CD4-positive, alpha-beta memory T cell (primary cell): ENCODE results near the gene SEL1L3. TPM values are rescaled to one million over a fixed set of nuclear protein-coding genes. Genes with fewer than 3 reads are reported as not detected.

Source experiments
- CTCF ChIA-PET: fragments of 350-600 bp; sonication (Branson Sonifier 250); formaldehyde crosslinking; loops from one replicate; lab custom pipeline; 2021; ENCODE audit warnings: inconsistent platforms; ENCODE audit not compliant: partially characterized antibody; lab: Charles Lee
- POLR2A ChIA-PET: fragments of 350-600 bp; sonication (Branson Sonifier 250); formaldehyde crosslinking; loops from one replicate; lab custom pipeline; 2021; ENCODE audit not compliant: partially characterized antibody; lab: Charles Lee
- DNase-seq, 5 donors: peaks; one replicate each; pipeline versions ENCODE4 v3.0.0 to v3.0.0-alpha.2; 2020 to 2022; ENCODE audit warnings: mixed read lengths in 1 of 5
- H3K27ac ChIP-seq: one replicate; pipeline ENCODE4 v1.7.0; 2013; ENCODE audit warnings: low read depth, low read length
- H3K27me3 ChIP-seq: 2 replicates; pipeline ENCODE4 v1.7.0; 2013; ENCODE audit warnings: mild to moderate bottlenecking, low read length, moderate library complexity; ENCODE audit not compliant: insufficient read depth
- H3K36me3 ChIP-seq: 2 replicates; pipeline ENCODE4 v1.7.0; 2013; ENCODE audit warnings: mild to moderate bottlenecking, low read length, moderate library complexity; ENCODE audit not compliant: insufficient read depth
- H3K4me1 ChIP-seq: 2 replicates; pipeline ENCODE4 v1.7.0; 2013; ENCODE audit warnings: mild to moderate bottlenecking, low read length, moderate library complexity; ENCODE audit not compliant: insufficient read depth
- H3K4me3 ChIP-seq, 2 donors: one replicate each; pipeline ENCODE4 v1.7.0; 2013; ENCODE audit warnings: low read length in 2 of 2, mild to moderate bottlenecking in 1 of 2
- H3K9me3 ChIP-seq, 2 donors: one replicate each; pipeline ENCODE4 v1.7.0; 2013; ENCODE audit warnings: low read length in 2 of 2, control low read depth in 1 of 2; ENCODE audit not compliant: control insufficient read depth in 1 of 2
- H3K27ac Mint-ChIP-seq, 7 donors: one replicate each; pipeline ENCODE4 v1.8.0; 2020 to 2021; ENCODE audit warnings: mixed read lengths in 7 of 7, mild to moderate bottlenecking in 6 of 7, inconsistent platforms in 3 of 7, moderate library complexity in 3 of 7
- H3K27me3 Mint-ChIP-seq, 2 donors: one replicate each; pipeline ENCODE4 v1.8.0; 2020 to 2021; ENCODE audit warnings: mixed read lengths in 2 of 2
- H3K36me3 Mint-ChIP-seq, 2 donors: one replicate each; pipeline ENCODE4 v1.8.0; 2020 to 2021; ENCODE audit warnings: mixed read lengths in 2 of 2, inconsistent platforms in 1 of 2, mild to moderate bottlenecking in 1 of 2
- H3K4me1 Mint-ChIP-seq, 4 donors: one replicate each; pipeline ENCODE4 v1.8.0; 2020 to 2021; ENCODE audit warnings: mixed read lengths in 4 of 4, mild to moderate bottlenecking in 1 of 4
- H3K4me3 Mint-ChIP-seq, 8 donors: one replicate each; pipeline ENCODE4 v1.8.0; 2020 to 2021; ENCODE audit warnings: mixed read lengths in 8 of 8, mild to moderate bottlenecking in 7 of 8, moderate library complexity in 6 of 8, inconsistent platforms in 3 of 8
- H3K9me3 Mint-ChIP-seq, 8 donors: one replicate each; pipeline ENCODE4 v1.8.0; 2020 to 2021; ENCODE audit warnings: mixed read lengths in 8 of 8, mild to moderate bottlenecking in 5 of 8, inconsistent platforms in 3 of 8, moderate library complexity in 1 of 8
- intact Hi-C: fragments of 100-400 bp; cut with micrococcal nuclease; formaldehyde crosslinking; loops from one replicate; pipeline ENCODE4 v1.15.1; 2023
- polyA plus RNA-seq, 2 donors: library from polyadenylated mRNA; unstranded; fragments of 300-500 nt; fragmentation: Illumina TruSeq; gene quantifications; one replicate each; pipeline ENCODE4 v1.2.3, GENCODE V29; 2021
- total RNA-seq, 2 experiments: library from RNA; stranded (reverse); gene quantifications; one replicate each; pipeline ENCODE4 v1.2.3, GENCODE V29; 2021

The SEL1L3 gene
- total and polyA plus RNA-seq, 4 experiments from 2014 or later, result 61.3 to 68.8 (median 62.9) TPM

- H3K4me1 ChIP-seq, result no peaks in the 10 kb centered on the region
- H3K27me3 ChIP-seq, result no peaks in the 10 kb centered on the region
- intact Hi-C loops, result no loop called here
- Mint-ChIP-seq H3K27me3 (peaks cover 0 to 1% of the 10 kb centered on the region in 2 donors), H3K27ac (no peak overlapping the region), H3K4me1 (no peaks in the 10 kb centered on the region), H3K36me3 (peaks cover 0 to 7% of the 10 kb centered on the region in 2 donors), H3K4me3 (no peak overlapping the region), H3K9me3 (peaks cover 0 to 3% (median 0%) of the 10 kb centered on the region in 8 donors)
- no peak overlapping the region for H3K4me3 ChIP-seq
- H3K36me3 ChIP-seq, result no peaks in the 10 kb centered on the region
- H3K9me3 ChIP-seq, result no peaks in the 10 kb centered on the region
- POLR2A ChIA-PET, result no interaction called here
- no peak overlapping the region for H3K27ac ChIP-seq
- DNase-seq, result no peak
- CTCF ChIA-PET, result no interaction called here
Measured at GRCh38 chr4:25903900-25904747, 41.3 kb upstream of the SEL1L3 start.

DNA sequence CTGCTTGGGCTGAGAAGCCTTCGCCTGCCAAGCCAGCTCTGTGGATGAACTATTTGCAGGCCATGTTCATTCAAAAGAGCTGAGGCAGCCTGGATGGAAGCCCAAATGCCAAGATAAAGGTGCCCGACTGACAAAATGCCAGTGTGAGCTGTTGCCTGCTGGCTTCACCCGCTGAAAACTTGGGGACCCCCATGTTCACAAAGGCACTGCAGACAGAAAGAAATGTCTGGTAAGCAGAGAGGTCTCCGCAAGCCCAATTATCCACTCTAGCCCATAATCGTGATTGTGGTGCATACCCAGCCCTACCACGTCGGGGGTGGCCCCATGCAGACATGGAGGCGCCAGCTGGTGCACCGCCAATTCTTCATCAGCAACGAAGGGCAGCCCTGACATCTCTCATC is 38.2 kb upstream of the SEL1L3 start:
- peaks cover 0 to 3% of the 10 kb centered on the region in 2 donors for H3K36me3 Mint-ChIP-seq

DNA sequence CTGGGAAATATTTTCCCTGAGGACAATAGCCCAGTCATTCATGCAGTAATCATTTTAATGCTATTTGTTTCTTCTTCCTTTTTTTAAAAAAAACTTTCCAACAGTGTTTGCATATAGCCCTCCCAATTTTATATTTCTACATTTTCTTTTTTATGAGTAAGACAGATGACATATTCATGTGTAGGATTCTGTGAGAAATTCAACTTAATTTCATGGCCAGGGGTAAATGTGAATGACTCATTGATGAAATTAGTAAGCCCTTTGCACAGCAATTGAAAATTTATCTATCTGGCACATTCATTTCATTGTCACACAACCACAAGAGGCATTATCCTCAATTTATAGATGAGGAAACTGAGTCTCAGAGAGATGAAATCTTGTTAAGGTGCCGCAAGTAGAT is 37.5 kb upstream of the SEL1L3 start:
- Mint-ChIP-seq H3K27me3 (peaks cover 0 to 1% of the 10 kb centered on the region in 2 donors), H3K27ac (no peak overlapping the region), H3K4me1 (no peaks in the 10 kb centered on the region), H3K36me3 (peaks cover 0 to 4% of the 10 kb centered on the region in 2 donors), H3K4me3 (no peak overlapping the region), H3K9me3 (no peaks in the 10 kb centered on the region)
- intact Hi-C loops, result no loop called here
- Histone ChIP-seq H3K4me3 (no peak overlapping the region), H3K27me3 (no peaks in the 10 kb centered on the region), H3K9me3 (no peaks in the 10 kb centered on the region), H3K36me3 (no peaks in the 10 kb centered on the region), H3K4me1 (no peaks in the 10 kb centered on the region), H3K27ac (no peak overlapping the region)
- CTCF ChIA-PET, result no interaction called here
- no peak for DNase-seq
- POLR2A ChIA-PET, result no interaction called here

More for the DNA sequence above, 38.2 kb upstream of the SEL1L3 start:
- ChIA-PET CTCF (no interaction called here), POLR2A (no interaction called here)
- H3K36me3 ChIP-seq, result no peaks in the 10 kb centered on the region
- no peaks in the 10 kb centered on the region for H3K27me3 ChIP-seq
- Mint-ChIP-seq H3K27me3 (peaks cover 0 to 1% of the 10 kb centered on the region in 2 donors), H3K4me1 (no peaks in the 10 kb centered on the region), H3K27ac (no peak overlapping the region), H3K4me3 (no peak overlapping the region), H3K9me3 (no peaks in the 10 kb centered on the region)
- no peak overlapping the region for H3K4me3 ChIP-seq
- no peaks in the 10 kb centered on the region for H3K9me3 ChIP-seq
- intact Hi-C loops, result no loop called here
- no peak for DNase-seq
- no peaks in the 10 kb centered on the region for H3K4me1 ChIP-seq
- H3K27ac ChIP-seq, result no peak overlapping the region

DNA sequence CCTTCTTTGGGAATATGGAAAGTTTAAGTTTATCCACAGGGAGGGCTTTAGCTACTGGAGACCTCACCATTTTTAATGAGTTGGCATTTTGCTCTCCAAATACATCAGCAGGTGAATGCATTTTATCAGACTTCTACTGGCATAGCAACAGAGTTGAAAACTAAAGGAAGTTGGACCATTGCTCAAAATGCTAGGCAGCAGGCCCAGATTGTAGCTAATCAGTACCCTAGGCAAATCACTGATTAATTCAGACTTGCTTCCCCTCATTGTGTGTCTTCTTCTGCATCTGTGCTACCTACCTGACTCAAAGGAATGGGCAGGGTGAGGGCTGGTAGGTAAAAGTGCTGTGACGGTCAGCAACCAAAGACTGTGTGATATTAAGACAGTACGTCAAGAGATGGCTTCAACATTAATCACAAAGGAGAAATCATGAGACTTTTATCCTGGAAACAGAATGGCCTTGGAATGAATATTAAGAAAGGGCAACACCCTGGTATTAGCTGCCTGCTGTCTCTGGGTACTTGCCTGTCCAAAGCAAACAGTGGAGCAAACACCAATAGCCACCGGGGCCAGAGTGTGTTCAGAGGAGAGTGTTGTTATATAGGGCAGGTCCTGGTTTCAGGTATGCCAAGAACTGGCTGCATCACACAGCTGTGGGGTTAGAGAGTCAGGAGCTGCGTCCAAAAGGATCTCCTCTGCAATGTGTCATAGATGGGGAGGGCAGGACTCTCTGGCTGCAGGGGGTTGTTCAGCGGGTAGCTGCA is 34.2 kb upstream of the SEL1L3 start:
- DNase-seq, result no peak
- peaks cover 0 to 7% of the 10 kb centered on the region in 2 donors for H3K36me3 Mint-ChIP-seq
- no peaks in the 10 kb centered on the region for H3K36me3 ChIP-seq
- no peaks in the 10 kb centered on the region for H3K27me3 ChIP-seq
- H3K9me3 Mint-ChIP-seq, result no peaks in the 10 kb centered on the region
- ChIA-PET CTCF (no interaction called here), POLR2A (no interaction called here)
- no peak overlapping the region for H3K27ac ChIP-seq
- H3K9me3 ChIP-seq, result no peaks in the 10 kb centered on the region
- no peak overlapping the region for H3K27ac Mint-ChIP-seq
- H3K4me1 ChIP-seq, result no peaks in the 10 kb centered on the region
- H3K4me3 ChIP-seq, result no peak overlapping the region
- no peaks in the 10 kb centered on the region for H3K27me3 Mint-ChIP-seq
- H3K4me1 Mint-ChIP-seq, result no peaks in the 10 kb centered on the region
- intact Hi-C loops, result no loop called here
- no peak overlapping the region for H3K4me3 Mint-ChIP-seq

- no peak overlapping the region for H3K4me3 Mint-ChIP-seq
- H3K9me3 ChIP-seq, result no peaks in the 10 kb centered on the region
- intact Hi-C loops, result no loop called here
- no peaks in the 10 kb centered on the region for H3K27me3 Mint-ChIP-seq
- POLR2A ChIA-PET, result no interaction called here
- peaks cover 0 to 4% (median 0%) of the 10 kb centered on the region in 4 donors for H3K4me1 Mint-ChIP-seq
- H3K27ac ChIP-seq, result no peak overlapping the region
- DNase-seq, result no peak
- no peak overlapping the region for H3K27ac Mint-ChIP-seq
- CTCF ChIA-PET, result no interaction called here
- no peaks in the 10 kb centered on the region for H3K36me3 ChIP-seq
- H3K4me1 ChIP-seq, result no peaks in the 10 kb centered on the region
- H3K27me3 ChIP-seq, result no peaks in the 10 kb centered on the region
- H3K9me3 Mint-ChIP-seq, result no peaks in the 10 kb centered on the region
- peaks cover 0 to 7% of the 10 kb centered on the region in 2 donors for H3K36me3 Mint-ChIP-seq
- H3K4me3 ChIP-seq, result no peak overlapping the region
Measured at GRCh38 chr4:25892796-25893195, 30.0 kb upstream of the SEL1L3 start.

DNA sequence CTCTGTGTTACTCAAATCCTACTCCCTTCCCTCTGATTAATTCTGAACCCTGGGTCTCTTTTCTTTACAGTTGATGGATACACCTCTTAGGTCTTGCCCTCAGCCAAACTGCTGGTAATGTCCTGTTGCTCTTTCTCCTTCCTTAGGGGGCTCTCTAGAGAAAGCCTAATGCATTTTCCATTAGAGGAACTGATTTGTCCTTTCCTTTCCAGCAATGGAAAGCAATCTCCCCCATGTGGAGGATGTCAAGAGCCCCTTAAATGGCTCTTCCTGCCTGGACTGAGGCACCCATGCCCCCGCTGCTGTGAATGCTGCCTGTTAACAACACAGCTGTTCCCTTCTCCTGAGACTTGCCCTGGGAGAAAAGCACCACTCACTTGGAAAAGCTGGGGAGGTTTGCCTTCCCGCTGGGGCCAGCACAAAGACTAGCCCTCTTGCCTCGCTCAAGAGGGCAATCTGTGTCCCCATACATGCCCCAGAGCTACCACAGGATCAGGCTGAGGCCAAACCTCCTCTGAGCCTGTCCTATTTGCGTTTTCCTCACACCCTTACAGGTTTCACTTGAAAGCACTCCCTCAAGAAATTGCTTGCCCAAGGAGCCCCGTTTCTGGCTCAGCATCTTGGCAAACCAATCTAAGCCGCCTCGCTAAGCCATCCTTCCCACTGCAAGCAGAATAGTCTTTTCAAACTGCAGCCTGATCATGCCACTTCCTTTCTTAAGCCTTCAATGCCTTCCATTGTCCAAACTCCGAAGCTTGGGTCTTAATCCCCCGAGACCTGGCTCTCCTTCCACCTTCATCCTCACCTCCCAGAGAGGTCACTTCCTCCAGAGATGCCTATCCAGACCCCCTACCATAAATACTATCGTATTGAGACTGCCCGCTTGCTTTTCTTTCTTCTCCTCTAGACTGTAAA is 28.0 kb upstream of the SEL1L3 start:
- Histone ChIP-seq H3K27ac (no peak overlapping the region), H3K4me3 (no peak overlapping the region), H3K4me1 (no peaks in the 10 kb centered on the region), H3K27me3 (no peaks in the 10 kb centered on the region), H3K36me3 (no peaks in the 10 kb centered on the region), H3K9me3 (no peaks in the 10 kb centered on the region)
- CTCF ChIA-PET, result no interaction called here
- Mint-ChIP-seq H3K4me1 (peaks cover 0 to 4% (median 0%) of the 10 kb centered on the region in 4 donors), H3K9me3 (no peaks in the 10 kb centered on the region), H3K27ac (no peak overlapping the region), H3K36me3 (peaks cover 0 to 7% of the 10 kb centered on the region in 2 donors), H3K4me3 (no peak overlapping the region), H3K27me3 (no peaks in the 10 kb centered on the region)
- no peak for DNase-seq
- intact Hi-C loops, result no loop called here
- POLR2A ChIA-PET, result no interaction called here
